Heart left ventricle (tissue), 13 donors: Measurements from ENCODE around the gene CMIP.

Source experiments
- POLR2A ChIP-seq, 2 donors: fragments of 450-650 bp; IDR thresholded peaks; one replicate each; pipeline ENCODE4 v1.6.1; 2017; ENCODE audit warnings: antibody characterized with exemption in 2 of 2, mild to moderate bottlenecking in 2 of 2, moderate library complexity in 2 of 2
- TF ChIP-seq, protein P1 (sequence below), 12 donors: fragments of 200-600 bp; sonication (generic) in 4 of 12; IDR thresholded peaks; one replicate each; pipeline versions ENCODE4 v1.5.0 to v1.8.0; 2018 to 2022; ENCODE audit warnings: antibody characterized with exemption in 12 of 12, mild to moderate bottlenecking in 5 of 12
- donor health status: ischemic (EF 13 %, LVEDD 7.1; RV severe dilation, severe dysfunction).
- donor health status: DM: no; HTN: yes; CAD: no.
- donor health status: DM: no; HTN: no; CAD: no.
- donor health status: ischemic (EF 25% LVEDD 6.9; RV normal size, moderate dysfunction).
- donor health status: ischemic (EF 25% LVEDD 5.7; RV mildly dilated, moderate dysfunction).
- donor health status: ischemic (EF 35%, LVEDD 5.7; RV mildly dilated, moderate dysfunction).
- donor health status: nonischemic (EF 11% LVEDD 7.7; RV severe dilation, severe dysfunction).
- donor health status: DM: yes; HTN: yes; CAD: no.
- donor health status: PGD.
- donor health status: ischemic (EF 29% LVEDD 5.4; RV normal size, mild dysfunction).
- donor health status: nonischemic (EF 23%, LVEDD 6.1; RV moderate dilation, normal function).

DNA sequence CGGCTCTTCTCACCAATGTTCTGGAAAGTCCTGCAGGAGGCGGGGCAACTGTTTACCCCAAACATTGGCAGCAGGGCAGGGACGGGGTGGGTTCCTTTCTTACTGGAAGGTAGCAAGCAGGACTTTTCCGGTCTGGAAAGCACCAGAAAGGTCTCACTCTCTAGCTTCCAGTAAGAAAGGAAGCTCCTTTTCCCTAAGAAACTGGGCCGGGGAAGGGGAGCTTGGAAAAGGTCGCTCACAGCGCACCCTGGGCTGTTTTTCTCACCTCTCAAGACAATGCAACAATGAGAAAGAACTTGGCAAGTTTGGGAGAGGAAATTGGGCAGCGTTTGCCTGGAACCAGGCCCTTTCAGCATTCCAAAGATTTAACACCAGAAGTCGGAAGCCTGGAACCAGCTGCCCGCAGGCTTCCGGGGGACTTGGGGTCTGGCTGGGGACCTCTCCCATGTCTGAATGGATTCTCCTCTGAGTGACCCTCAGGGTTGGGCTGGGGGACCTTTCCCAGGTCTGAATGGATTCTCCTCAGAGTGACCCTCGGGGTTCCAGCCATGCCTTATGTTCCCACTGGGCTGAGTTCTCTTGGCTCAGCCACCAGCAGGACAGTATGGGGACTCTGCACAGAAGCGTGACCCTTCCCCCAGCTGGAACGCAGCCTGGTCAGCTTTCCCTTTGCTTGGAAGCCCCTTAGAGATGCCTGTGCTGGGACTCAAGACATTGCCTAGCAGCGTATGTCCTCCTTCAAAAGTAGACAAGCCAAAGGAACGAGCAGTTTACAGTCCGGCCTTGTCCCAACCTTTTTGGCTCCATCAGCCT is 167.9 kb downstream of the CMIP start:
- TF ChIP-seq POLR2A (IDR thresholded peaks at IDR 0.05) = no peak
- TF ChIP-seq, protein P1, sequence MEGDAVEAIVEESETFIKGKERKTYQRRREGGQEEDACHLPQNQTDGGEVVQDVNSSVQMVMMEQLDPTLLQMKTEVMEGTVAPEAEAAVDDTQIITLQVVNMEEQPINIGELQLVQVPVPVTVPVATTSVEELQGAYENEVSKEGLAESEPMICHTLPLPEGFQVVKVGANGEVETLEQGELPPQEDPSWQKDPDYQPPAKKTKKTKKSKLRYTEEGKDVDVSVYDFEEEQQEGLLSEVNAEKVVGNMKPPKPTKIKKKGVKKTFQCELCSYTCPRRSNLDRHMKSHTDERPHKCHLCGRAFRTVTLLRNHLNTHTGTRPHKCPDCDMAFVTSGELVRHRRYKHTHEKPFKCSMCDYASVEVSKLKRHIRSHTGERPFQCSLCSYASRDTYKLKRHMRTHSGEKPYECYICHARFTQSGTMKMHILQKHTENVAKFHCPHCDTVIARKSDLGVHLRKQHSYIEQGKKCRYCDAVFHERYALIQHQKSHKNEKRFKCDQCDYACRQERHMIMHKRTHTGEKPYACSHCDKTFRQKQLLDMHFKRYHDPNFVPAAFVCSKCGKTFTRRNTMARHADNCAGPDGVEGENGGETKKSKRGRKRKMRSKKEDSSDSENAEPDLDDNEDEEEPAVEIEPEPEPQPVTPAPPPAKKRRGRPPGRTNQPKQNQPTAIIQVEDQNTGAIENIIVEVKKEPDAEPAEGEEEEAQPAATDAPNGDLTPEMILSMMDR (IDR thresholded peaks at IDR 0.05) = no peak
